Caki2 (cell line): ENCODE measurements around the gene PSMG3. TPM values are rescaled to one million over a fixed set of nuclear protein-coding genes. Genes with fewer than 3 reads are reported as not detected.

Experiments
- DNase-seq: peaks from one replicate; pipeline ENCODE4 v3.0.0-alpha.2; 2015; ENCODE audit warnings: low read depth
- in situ Hi-C: cut with HindIII; loops from 2 replicates; pipeline ENCODE4 v1.10.0; 2016; ENCODE audit warnings: low sequenced_read_pairs, low pct_unique_long_range_greater_than_20kb, mixed read lengths
- total RNA-seq: library from RNA; depleted of rRNA; stranded (reverse); fragments of >200 nt; shearing (Covaris generic); gene quantifications from 2 replicates; pipeline ENCODE4 v1.2.3, GENCODE V29; 2014; ENCODE audit warnings: low replicate concordance

The PSMG3 gene
- total RNA-seq, 1 experiment from 2014 or later = 106 TPM

GRCh38 chr7:1598286-1598685 lies 28.5 kb upstream of the PSMG3 start:
- in situ Hi-C loops = no loop called here
- DNase-seq = no peak

- DNase-seq = no peak
- in situ Hi-C loops = no loop called here
Observed at GRCh38 chr7:1597791-1598190, 28.0 kb upstream of the PSMG3 start.

DNA sequence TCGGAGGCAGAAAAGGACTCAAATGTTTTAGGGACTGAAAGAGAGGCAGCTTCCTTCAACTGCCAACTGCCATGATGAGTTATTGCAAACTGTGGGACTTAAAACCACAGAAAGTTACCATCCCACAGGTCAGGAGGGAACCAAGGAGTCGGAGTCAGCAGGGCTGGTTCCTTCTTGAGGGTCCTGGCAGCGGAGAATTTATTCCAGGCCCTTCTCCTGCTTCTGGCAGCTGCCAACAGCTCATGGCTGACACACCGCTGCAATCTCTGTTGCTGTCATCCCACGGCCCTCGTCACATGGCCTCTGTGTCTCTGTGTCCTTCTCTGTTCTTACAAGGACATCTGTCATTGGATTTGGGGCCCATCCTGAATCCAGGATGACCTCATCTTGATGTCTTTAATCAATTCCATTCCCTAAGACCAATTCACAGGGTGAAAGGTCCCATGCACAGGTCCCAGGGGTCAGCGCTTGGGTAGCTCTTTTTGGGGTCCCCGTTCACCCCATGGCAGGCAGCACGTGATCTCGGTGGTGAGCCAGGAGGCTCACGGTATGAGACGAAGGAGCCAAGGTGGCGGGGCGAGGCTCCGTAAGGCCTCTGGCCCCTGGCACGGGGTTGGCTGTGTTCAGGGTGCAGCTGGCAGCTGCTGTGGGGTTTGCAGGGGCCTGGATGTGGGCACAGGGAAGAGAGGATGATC lies 27.4 kb upstream of the PSMG3 start:
- DNase-seq = no peak
- in situ Hi-C loops = no loop called here

DNA sequence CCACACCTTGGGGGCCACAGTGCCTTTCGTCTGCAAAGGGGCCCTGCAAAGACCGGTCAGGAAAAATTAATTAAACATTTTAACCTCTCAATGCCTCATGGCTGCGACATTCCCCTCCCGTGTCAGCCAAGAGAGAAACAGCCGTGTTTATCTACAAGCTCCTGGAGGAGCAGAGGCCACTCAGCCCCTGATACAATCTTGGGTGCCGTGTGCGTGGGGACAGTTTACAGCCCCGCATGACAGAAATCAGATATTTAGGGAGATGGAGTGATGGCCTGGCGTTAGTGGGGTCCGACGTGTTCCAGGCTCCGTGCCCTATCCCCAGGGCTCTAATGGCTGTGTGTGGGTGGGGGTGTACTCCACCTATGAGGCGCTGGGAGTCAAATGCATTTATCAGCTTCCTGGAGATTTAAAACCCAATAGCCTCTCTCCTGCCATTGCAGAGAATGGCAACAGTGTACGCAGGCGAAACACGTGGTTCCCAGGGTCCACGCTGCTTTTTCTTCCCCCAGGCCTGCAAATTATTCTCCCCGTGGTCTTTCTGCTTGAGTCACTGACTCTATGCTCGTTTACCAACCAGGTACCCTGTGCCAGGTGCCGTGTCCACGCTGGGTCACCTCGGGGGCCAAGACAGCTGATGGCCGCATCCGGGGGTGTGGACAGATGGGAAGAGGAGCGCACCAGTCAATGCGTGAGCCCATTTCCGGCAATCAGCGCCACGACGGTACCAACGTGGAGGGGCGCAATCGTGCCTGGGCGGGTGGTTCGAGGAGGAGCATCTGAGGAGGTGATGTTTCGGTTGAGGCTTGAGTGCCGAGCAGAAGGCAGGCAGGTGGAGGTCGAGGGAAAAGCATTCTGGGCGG lies 26.6 kb upstream of the PSMG3 start:
- no peak for DNase-seq
- in situ Hi-C loops = no loop called here

DNA sequence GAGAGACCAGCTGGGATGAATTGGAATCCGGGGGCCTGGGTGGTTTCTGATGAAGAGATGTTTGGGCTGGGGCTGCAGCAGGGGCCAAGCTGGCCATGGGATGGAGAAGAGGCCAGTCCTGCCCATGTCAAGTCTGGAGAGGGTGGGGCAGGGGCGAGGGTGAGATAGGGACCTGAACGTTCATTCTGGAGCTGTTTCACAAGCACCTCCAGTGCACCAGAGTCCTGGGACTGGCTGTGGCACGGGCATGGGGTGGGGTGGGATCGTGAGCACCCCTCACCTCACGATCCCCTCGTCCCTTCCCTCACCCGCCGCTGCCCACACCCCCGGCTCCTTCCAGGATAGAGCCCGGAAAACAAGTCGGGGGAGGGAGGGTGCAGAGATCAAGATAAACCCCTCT lies 25.8 kb upstream of the PSMG3 start:
- in situ Hi-C loops = no loop called here
- DNase-seq = no peak

DNA sequence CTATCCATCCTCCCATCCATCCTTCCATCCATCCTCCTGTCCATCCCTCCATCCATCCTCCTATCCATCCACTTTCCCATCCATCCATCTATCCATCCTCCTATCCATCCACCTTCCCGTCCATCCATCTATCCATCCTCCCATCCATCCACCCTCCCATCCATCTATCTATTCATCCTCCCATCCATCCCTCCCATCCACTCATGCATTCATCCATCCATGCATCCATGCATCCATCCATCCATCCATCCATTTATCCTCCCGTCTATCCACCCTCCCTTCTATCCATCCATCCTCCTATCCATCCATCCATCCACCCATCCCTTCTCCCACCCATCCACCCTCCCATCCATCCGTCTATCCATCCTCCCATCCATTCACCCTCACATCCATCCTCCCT lies 25.2 kb upstream of the PSMG3 start:
- DNase-seq = no peak
- in situ Hi-C loops = no loop called here

- in situ Hi-C loops = no loop called here
- no peak for DNase-seq
Observed at GRCh38 chr7:1593904-1594421, 24.1 kb upstream of the PSMG3 start.

GRCh38 chr7:1593091-1593866 lies 23.4 kb upstream of the PSMG3 start:
- no peak for DNase-seq
- in situ Hi-C loops = no loop called here

DNA sequence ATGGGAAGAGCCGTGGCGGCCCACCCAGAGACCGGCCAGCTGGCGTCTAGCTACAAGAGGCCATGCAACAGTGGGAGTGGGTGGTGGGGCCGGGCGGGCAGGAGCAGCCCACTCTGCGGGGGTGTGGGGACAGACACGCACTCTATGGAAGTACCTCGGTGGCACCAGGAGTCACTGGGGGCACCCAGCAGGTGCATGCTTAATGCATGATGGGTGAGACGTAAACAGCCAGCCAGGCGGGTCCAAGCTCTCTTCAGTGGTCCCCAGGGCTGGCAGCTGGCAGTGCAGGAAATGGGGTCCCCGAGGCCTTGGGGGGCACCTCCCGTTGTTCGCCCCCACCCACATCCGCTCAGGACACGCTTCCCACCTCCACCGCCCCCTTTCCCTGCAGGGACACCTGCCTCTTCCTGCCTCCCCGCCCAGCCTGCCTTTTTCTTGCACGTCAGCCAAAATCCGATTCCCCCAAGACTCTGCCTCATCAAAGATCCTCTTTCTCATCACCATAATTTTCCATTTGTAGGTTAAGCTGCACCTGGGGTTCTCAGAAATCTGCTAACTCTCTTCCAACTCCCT lies 22.6 kb upstream of the PSMG3 start:
- in situ Hi-C loops = no loop called here
- no peak for DNase-seq

DNA sequence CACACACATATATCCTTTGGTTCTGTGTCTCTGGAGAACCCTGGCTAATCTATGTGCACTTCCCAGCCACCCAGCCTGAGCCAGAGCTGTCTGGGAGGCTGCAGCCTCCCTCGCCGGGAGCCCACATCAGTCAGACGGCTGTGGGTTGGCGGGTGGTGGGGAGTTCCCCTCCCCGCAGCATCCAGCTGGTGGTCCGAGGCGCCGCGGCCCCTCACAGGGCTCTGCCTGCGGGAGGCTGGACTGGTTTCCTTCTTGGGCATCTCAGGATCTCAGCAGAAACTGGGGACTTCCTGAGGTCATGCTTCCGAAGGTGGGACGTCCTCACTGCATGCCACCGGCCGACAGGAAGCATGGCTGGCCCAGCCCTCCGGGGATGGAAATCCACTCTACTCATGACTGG lies 22.0 kb upstream of the PSMG3 start:
- no peak for DNase-seq
- in situ Hi-C loops = no loop called here

- in situ Hi-C loops = no loop called here
Observed at GRCh38 chr7:1591396-1591795, 21.6 kb upstream of the PSMG3 start.

GRCh38 chr7:1590887-1591286 lies 21.1 kb upstream of the PSMG3 start:
- in situ Hi-C loops = no loop called here
- no peak for DNase-seq

More at GRCh38 chr7:1591396-1591795, 21.6 kb upstream of the PSMG3 start:
- DNase-seq = no peak

DNA sequence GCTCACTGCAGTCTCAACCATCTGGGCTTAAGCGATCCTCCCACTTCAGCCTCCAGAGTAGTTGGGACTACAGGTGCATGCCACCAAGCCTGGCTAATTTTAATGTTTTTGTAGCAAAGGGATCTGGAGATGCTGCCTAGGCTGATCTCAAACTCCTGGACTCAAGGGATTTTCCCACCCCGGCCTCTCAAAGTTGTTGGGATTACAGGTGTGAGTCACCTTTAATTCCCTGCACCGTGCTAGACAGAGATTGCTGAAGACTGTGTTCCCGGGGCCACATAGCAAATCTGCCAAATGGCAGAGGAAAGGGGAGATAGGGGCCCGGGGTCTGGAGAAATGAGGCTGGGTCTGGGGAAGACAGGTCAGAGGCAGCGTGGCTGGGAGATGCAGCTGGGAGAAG lies 20.6 kb upstream of the PSMG3 start:
- in situ Hi-C loops = no loop called here

DNA sequence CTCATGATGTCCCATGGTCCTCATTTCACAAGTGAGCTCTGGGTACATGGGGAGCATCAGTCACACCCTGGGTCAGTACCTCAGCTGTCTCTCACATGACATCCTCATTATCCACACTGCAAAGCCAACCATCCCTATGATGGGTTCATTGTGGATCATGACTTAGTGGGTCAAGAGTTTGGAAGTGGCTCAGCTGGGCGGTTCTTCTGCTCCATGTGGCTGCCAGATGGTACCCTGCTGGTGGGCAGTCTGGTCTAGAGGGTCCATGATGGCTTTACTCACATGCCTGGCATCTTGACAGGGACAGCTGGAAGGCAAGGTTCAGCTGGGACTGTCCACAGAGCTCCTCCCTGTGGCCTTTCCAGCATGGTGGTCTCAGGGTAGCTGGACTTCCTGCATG lies 19.1 kb upstream of the PSMG3 start:
- in situ Hi-C loops = no loop called here
- DNase-seq = no peak

More for the DNA sequence above, 20.6 kb upstream of the PSMG3 start:
- no peak for DNase-seq

DNA sequence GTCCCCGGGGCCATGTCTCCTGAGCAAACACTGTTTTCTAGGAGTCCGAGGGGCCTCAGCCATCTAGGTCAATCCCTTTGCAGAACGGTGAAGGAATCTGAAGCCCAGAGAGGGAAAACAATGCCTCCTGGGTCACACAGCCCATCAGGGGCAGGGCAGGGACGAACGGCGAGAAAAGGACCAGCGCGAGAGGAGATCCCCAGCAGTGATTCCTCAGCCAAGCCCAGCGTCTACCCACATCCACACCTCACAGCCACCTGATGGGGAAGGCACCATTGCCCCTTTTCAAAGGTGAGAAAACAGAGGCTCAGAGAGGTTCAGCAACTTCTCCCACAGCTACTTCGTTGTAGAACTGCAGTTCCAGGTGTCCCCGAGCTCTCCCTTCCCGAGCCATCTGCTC lies 17.9 kb upstream of the PSMG3 start:
- in situ Hi-C loops = no loop called here
- no peak for DNase-seq

GRCh38 chr7:1586827-1587705 lies 17.2 kb upstream of the PSMG3 start:
- DNase-seq = no peak
- in situ Hi-C loops = no loop called here

GRCh38 chr7:1586126-1586826 lies 16.4 kb upstream of the PSMG3 start:
- no peak for DNase-seq
- in situ Hi-C loops = no loop called here
